Upper lobe of right lung (tissue), 1 donor: Measurements from ENCODE around the gene COL16A1. TPM values are rescaled to one million over a fixed set of nuclear protein-coding genes. Genes with fewer than 3 reads are reported as not detected.

Experiments
- ATAC-seq: fragments of 200-7000 bp; cut with Tn5 transposase; one replicate; pipeline ENCODE4 v1.9.1; 2020; ENCODE audit warnings: mild to moderate bottlenecking, moderate library complexity
- DNase-seq: peaks from one replicate; pipeline ENCODE4 v3.0.0-alpha.2; 2020
- H3K27ac ChIP-seq: fragments of 200-600 bp; one replicate; pipeline ENCODE4 v1.8.0; 2022
- H3K27me3 ChIP-seq: fragments of 200-600 bp; one replicate; pipeline ENCODE4 v1.8.0; 2022; ENCODE audit warnings: mild to moderate bottlenecking
- H3K36me3 ChIP-seq: fragments of 200-600 bp; one replicate; pipeline ENCODE4 v1.8.0; 2022
- H3K4me1 ChIP-seq: fragments of 200-600 bp; one replicate; pipeline ENCODE4 v1.8.0; 2022
- H3K4me3 ChIP-seq: fragments of 200-600 bp; one replicate; pipeline ENCODE4 v1.8.0; 2022; ENCODE audit warnings: mild to moderate bottlenecking
- H3K9me3 ChIP-seq: fragments of 200-600 bp; one replicate; pipeline ENCODE4 v1.8.0; 2022
- intact Hi-C: fragments of 100-400 bp; cut with DNase I; formaldehyde crosslinking; loops from one replicate; pipeline ENCODE4 v1.11.0; 2022
- total RNA-seq: library from RNA; stranded (reverse); fragmentation: NEBNext Ultra II Directional; extraction: Animal tissue kit (Norgen Biotek cat#: 25700); gene quantifications from one replicate; pipeline ENCODE4 v1.2.1, GENCODE V29; 2021
- TF ChIP-seq, protein P1 (sequence below): fragments of 200-600 bp; IDR thresholded peaks from one replicate; pipeline ENCODE4 v1.8.0; 2022; ENCODE audit warnings: antibody characterized with exemption
- donor health status: DM: no; HTN: yes; CAD: no; lungs with severe emphysema.

COL16A1 gene
- total RNA-seq, 1 donor from 2014 or later = 28.9 TPM

GRCh38 chr1:31670593-31670964 is 33.2 kb downstream of the COL16A1 start:
- no peaks in the 10 kb centered on the region for H3K27me3 ChIP-seq
- H3K9me3 ChIP-seq = no peaks in the 10 kb centered on the region
- TF ChIP-seq, protein P1, sequence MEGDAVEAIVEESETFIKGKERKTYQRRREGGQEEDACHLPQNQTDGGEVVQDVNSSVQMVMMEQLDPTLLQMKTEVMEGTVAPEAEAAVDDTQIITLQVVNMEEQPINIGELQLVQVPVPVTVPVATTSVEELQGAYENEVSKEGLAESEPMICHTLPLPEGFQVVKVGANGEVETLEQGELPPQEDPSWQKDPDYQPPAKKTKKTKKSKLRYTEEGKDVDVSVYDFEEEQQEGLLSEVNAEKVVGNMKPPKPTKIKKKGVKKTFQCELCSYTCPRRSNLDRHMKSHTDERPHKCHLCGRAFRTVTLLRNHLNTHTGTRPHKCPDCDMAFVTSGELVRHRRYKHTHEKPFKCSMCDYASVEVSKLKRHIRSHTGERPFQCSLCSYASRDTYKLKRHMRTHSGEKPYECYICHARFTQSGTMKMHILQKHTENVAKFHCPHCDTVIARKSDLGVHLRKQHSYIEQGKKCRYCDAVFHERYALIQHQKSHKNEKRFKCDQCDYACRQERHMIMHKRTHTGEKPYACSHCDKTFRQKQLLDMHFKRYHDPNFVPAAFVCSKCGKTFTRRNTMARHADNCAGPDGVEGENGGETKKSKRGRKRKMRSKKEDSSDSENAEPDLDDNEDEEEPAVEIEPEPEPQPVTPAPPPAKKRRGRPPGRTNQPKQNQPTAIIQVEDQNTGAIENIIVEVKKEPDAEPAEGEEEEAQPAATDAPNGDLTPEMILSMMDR = no peak
- intact Hi-C loops = no loop called here
- no peaks in the 10 kb centered on the region for H3K36me3 ChIP-seq
- no peak overlapping the region for H3K4me3 ChIP-seq
- ATAC-seq (no peak), DNase-seq (no peak)
- H3K4me1 ChIP-seq = peaks cover 11% of the 10 kb centered on the region
- peak overlapping the region; percentile 47 for H3K27ac ChIP-seq

DNA sequence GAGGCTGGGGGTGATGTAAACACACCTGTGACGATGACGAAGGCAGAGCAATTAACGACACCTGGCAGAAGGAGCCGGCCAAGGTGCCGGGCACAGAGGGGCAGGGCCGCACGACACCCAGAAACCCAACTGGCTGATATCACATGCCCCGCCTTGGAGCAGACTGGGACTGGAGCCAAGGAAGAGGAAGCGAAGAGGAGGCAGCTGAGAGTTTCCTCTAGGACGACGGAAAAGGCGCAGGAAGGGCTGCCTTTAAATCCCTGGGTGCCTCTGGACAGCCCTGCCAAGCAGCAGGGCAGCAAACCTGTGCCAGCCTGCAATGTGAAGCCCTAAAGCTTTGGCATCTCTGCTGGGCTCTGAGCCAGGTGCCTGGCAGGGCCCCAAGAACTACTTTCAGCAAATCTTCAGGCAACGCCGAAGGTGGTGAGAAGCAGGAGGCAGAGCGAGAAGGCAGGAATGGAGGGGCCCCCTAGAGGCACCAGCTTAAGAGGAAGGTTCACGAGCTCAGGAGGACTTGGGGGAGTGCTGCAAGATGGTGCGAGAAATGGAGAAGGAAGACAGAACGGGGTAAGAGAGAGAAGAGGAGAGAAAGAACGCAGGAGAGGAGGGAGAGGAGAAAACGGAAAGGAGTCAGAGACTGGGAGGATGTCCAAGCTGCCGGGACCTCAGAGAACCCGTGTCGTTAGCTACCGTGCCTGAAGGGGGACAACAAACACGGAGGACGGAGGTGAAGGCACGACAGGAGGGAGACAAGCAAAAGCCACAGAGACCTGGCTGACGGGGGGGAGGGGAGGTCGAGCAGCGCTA is 33.8 kb downstream of the COL16A1 start:
- peak overlapping the region; percentile 16 for H3K4me3 ChIP-seq
- no peaks in the 10 kb centered on the region for H3K27me3 ChIP-seq
- H3K27ac ChIP-seq = peak overlapping the region; percentile 47
- DNase-seq (peak; percentile 91), ATAC-seq (peak; percentile 63)
- no peaks in the 10 kb centered on the region for H3K9me3 ChIP-seq
- TF ChIP-seq, protein P1 = no peak
- intact Hi-C loops = loop anchor here (5.0 kb wide), 1 partner anchor 117 kb away; no protein-coding TSS in a partner anchor
- peaks cover 11% of the 10 kb centered on the region for H3K4me1 ChIP-seq
- H3K36me3 ChIP-seq = no peaks in the 10 kb centered on the region

DNA sequence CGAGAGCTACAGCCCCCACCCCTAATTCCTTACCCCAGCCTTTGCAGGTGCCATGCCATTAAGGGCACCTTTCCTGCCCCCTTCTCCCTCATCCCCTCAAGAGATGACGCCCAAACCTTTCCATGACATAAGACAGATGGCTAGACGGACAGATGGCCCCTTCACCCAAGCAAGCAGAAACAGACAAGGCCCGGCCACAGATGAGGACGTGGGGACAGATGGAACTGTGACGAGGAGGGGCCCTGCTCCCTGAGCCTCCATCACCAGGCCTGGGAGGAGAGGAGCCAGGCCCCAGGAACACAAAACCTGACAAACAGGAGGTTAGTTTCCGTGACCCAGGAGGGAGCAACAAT is 34.4 kb downstream of the COL16A1 start:
- no peaks in the 10 kb centered on the region for H3K27me3 ChIP-seq
- peak overlapping the region; percentile 47 for H3K27ac ChIP-seq
- H3K4me1 ChIP-seq = peaks cover 11% of the 10 kb centered on the region
- no peak for ATAC-seq
- no peak overlapping the region for H3K4me3 ChIP-seq
- intact Hi-C loops = loop anchor here (5.0 kb wide), 1 partner anchor 118 kb away; no protein-coding TSS in a partner anchor
- TF ChIP-seq, protein P1 = no peak
- DNase-seq = no peak
- H3K36me3 ChIP-seq = no peaks in the 10 kb centered on the region
- no peaks in the 10 kb centered on the region for H3K9me3 ChIP-seq

- no peak for ATAC-seq
- intact Hi-C loops = loop anchor here (5.0 kb wide), 1 partner anchor 119 kb away; no protein-coding TSS in a partner anchor
- Histone ChIP-seq H3K9me3 (no peaks in the 10 kb centered on the region), H3K27ac (no peak overlapping the region), H3K27me3 (no peaks in the 10 kb centered on the region), H3K4me3 (no peak overlapping the region), H3K4me1 (peaks cover 11% of the 10 kb centered on the region), H3K36me3 (no peaks in the 10 kb centered on the region)
- TF ChIP-seq, protein P1 = no peak
- peak; percentile 48 for DNase-seq
Measured at GRCh38 chr1:31668303-31668883, 35.4 kb downstream of the COL16A1 start.

GRCh38 chr1:31667065-31667785 is 36.6 kb downstream of the COL16A1 start:
- no peak overlapping the region for H3K4me3 ChIP-seq
- no peak overlapping the region for H3K27ac ChIP-seq
- TF ChIP-seq, protein P1 = no peak
- H3K9me3 ChIP-seq = no peaks in the 10 kb centered on the region
- peaks cover 11% of the 10 kb centered on the region for H3K4me1 ChIP-seq
- ATAC-seq (no peak), DNase-seq (peak; percentile 58)
- H3K27me3 ChIP-seq = no peaks in the 10 kb centered on the region
- intact Hi-C loops = loop anchor here (5.0 kb wide), 1 partner anchor 120 kb away; no protein-coding TSS in a partner anchor
- H3K36me3 ChIP-seq = no peaks in the 10 kb centered on the region
